Fibroblast of lung (primary cell): ENCODE data around the gene SLC23A2. TPM values are rescaled to one million over a fixed set of nuclear protein-coding genes. Genes with fewer than 3 reads are reported as not detected.

Source experiments
- DNase-seq, 2 donors: peaks; one replicate each; pipeline versions ENCODE4 v3.0.0 to v3.0.0-alpha.2; 2010; ENCODE audit warnings: low read depth in 2 of 2
- H2AFZ ChIP-seq: 2 replicates; pipeline ENCODE4 v1.5.1; 2012; ENCODE audit warnings: low read length, control low read depth, inconsistent platforms
- H3K27ac ChIP-seq: 2 replicates; pipeline ENCODE4 v1.5.1; 2011; ENCODE audit warnings: low read length, control low read depth; ENCODE audit not compliant: insufficient read depth
- H3K27me3 ChIP-seq: 2 replicates; pipeline ENCODE4 v1.5.1; 2011; ENCODE audit warnings: mild to moderate bottlenecking, low read length; ENCODE audit not compliant: control insufficient read depth, insufficient read depth
- H3K36me3 ChIP-seq: 2 replicates; pipeline ENCODE4 v1.5.1; 2011; ENCODE audit warnings: low read length; ENCODE audit not compliant: control insufficient read depth, insufficient read depth
- H3K4me1 ChIP-seq: 2 replicates; pipeline ENCODE4 v1.5.1; 2011; ENCODE audit warnings: low read length; ENCODE audit not compliant: control insufficient read depth, insufficient read depth; ENCODE audit errors: extremely low read depth
- H3K4me2 ChIP-seq: 2 replicates; pipeline ENCODE4 v1.5.1; 2011; ENCODE audit warnings: low read length, control low read depth; ENCODE audit not compliant: insufficient read depth; ENCODE audit errors: extremely low read depth
- H3K4me3 ChIP-seq, 4 experiments: fragments of 200-600 bp in 1 of 4; sonication (generic) in 1 of 4; replicated peaks in 1 of 4; 2 replicates each; pipeline ENCODE4 v1.5.1; 2011 to 2016; ENCODE audit warnings: low read length in 4 of 4, low read depth in 3 of 4, mild to moderate bottlenecking in 3 of 4, control low read depth in 2 of 4, inconsistent platforms in 1 of 4, mixed read lengths in 1 of 4; ENCODE audit not compliant: insufficient read depth in 1 of 4; ENCODE audit errors: control extremely low read depth in 1 of 4
- H3K79me2 ChIP-seq: 2 replicates; pipeline ENCODE4 v1.5.1; 2012; ENCODE audit warnings: mild to moderate bottlenecking, low read length, inconsistent platforms; ENCODE audit not compliant: control insufficient read depth, insufficient read depth
- H3K9ac ChIP-seq: 2 replicates; pipeline ENCODE4 v1.5.1; 2011; ENCODE audit warnings: mild to moderate bottlenecking, low read length, control low read depth; ENCODE audit not compliant: insufficient read depth
- H3K9me3 ChIP-seq: 2 replicates; pipeline ENCODE4 v1.5.1; 2012; ENCODE audit warnings: low read depth, low read length; ENCODE audit not compliant: control insufficient read depth, insufficient read depth
- H4K20me1 ChIP-seq: 2 replicates; pipeline ENCODE4 v1.5.1; 2011; ENCODE audit warnings: low read length; ENCODE audit not compliant: control insufficient read depth, insufficient read depth; ENCODE audit errors: extremely low read depth
- EZH2 ChIP-seq: IDR thresholded peaks from 2 replicates; pipeline ENCODE4 v1.5.1; 2012; ENCODE audit warnings: low read length, control low read depth, mild to moderate bottlenecking; ENCODE audit errors: missing control alignments
- polyA plus RNA-seq, 2 donors: library from polyadenylated mRNA; depleted of rRNA in 1 of 2; stranded (reverse) in 1 of 2; unstranded in 1 of 2; fragments of >200 nt; gene quantifications; 2 replicates each; pipeline ENCODE4 v1.2.1, GENCODE V29; 2011 to 2012; ENCODE audit warnings: missing spikeins in 1 of 2
- total RNA-seq: library from RNA; depleted of rRNA; stranded (reverse); fragments of >200 nt; gene quantifications from 2 replicates; pipeline ENCODE4 v1.2.1, GENCODE V29; 2014
- TF ChIP-seq, protein P1 (sequence below), 2 donors: IDR thresholded peaks in 1 of 2; conservative IDR thresholded peaks in 1 of 2; 1 replicate in 1 of 2; 2 replicates in 1 of 2; pipeline ENCODE4 v1.5.1; 2011 to 2012; ENCODE audit warnings: low read length in 2 of 2, control low read depth in 1 of 2, inconsistent platforms in 1 of 2, low read depth in 1 of 2, mild to moderate bottlenecking in 1 of 2

The SLC23A2 gene
- total and polyA plus RNA-seq, 2 donors (not counting 1 experiment from before 2014, with no cell fraction given) = 12.1 to 17.5 TPM

GRCh38 chr20:4869290-4870193 is 131.8 kb downstream of the SLC23A2 start:
- H3K27ac ChIP-seq = no peak overlapping the region
- no peak overlapping the region for H2AFZ ChIP-seq
- H3K27me3 ChIP-seq = no peaks in the 10 kb centered on the region
- no peaks in the 10 kb centered on the region for H3K36me3 ChIP-seq
- DNase-seq = peak; percentile 13 to 26
- no peaks in the 10 kb centered on the region for H3K79me2 ChIP-seq
- no peaks in the 10 kb centered on the region for H3K9me3 ChIP-seq
- TF ChIP-seq EZH2 = no peak
- TF ChIP-seq, protein P1, sequence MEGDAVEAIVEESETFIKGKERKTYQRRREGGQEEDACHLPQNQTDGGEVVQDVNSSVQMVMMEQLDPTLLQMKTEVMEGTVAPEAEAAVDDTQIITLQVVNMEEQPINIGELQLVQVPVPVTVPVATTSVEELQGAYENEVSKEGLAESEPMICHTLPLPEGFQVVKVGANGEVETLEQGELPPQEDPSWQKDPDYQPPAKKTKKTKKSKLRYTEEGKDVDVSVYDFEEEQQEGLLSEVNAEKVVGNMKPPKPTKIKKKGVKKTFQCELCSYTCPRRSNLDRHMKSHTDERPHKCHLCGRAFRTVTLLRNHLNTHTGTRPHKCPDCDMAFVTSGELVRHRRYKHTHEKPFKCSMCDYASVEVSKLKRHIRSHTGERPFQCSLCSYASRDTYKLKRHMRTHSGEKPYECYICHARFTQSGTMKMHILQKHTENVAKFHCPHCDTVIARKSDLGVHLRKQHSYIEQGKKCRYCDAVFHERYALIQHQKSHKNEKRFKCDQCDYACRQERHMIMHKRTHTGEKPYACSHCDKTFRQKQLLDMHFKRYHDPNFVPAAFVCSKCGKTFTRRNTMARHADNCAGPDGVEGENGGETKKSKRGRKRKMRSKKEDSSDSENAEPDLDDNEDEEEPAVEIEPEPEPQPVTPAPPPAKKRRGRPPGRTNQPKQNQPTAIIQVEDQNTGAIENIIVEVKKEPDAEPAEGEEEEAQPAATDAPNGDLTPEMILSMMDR (conservative IDR thresholded peaks at IDR 0.05 in 1 of 2, IDR thresholded peaks at IDR 0.05 in 1 of 2; ENCODE audit: low read depth in 1 of 2, low read length in 2 of 2) = no peak
- no peaks in the 10 kb centered on the region for H3K4me1 ChIP-seq
- H3K9ac ChIP-seq = no peak overlapping the region
- H4K20me1 ChIP-seq = no peaks in the 10 kb centered on the region
- H3K4me2 ChIP-seq = no peak overlapping the region
- H3K4me3 ChIP-seq = no peak overlapping the region

DNA sequence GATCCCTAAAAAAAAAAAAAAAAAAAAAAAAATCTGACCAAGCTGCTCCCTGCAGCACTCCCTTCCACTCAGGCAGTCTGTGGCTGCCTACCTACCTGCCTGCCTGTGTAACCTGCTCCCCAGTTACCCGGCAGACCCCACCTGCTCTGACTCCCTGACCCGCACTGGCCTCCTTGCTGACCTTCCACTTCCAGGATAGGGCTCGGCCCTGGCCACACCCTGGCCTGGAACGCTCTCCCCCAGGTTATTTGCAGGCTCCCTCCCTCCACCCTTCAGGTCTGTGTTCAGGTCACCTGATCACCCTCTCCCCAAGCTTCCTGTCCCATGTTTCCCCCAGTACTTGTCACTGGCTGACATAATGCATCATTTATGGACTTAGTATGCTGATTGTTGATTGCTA is 134.3 kb downstream of the SLC23A2 start:
- H2AFZ ChIP-seq = no peak overlapping the region
- H3K9me3 ChIP-seq = no peaks in the 10 kb centered on the region
- H3K9ac ChIP-seq = no peak overlapping the region
- DNase-seq = no peak
- H3K27me3 ChIP-seq = no peaks in the 10 kb centered on the region
- no peaks in the 10 kb centered on the region for H3K79me2 ChIP-seq
- no peak overlapping the region for H3K4me2 ChIP-seq
- no peak for TF ChIP-seq EZH2
- TF ChIP-seq, protein P1 (conservative IDR thresholded peaks at IDR 0.05 in 1 of 2, IDR thresholded peaks at IDR 0.05 in 1 of 2; ENCODE audit: low read depth in 1 of 2, low read length in 2 of 2) = no peak
- H4K20me1 ChIP-seq = no peaks in the 10 kb centered on the region
- no peaks in the 10 kb centered on the region for H3K4me1 ChIP-seq
- peaks cover under 1% of the 10 kb centered on the region for H3K36me3 ChIP-seq
- no peak overlapping the region for H3K27ac ChIP-seq
- H3K4me3 ChIP-seq = no peak overlapping the region

DNA sequence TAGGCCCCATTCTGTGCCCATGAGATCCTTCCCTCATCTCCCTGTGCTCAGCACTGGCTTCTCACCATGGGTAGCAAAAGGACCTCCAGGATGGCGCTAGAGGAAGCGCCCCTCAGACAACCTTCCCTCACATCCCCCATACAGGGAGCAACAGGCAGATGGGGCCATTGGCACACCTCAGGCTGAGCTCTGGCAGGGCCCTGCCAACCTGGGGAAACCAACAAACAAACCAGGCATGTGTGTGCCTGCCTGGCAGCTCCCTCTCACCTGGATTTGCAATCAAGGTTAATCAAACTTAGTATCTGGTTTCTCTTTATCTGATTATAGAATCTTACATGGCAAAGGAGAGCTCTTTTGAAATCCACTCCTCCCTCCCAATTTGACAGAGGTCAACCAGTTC is 134.9 kb downstream of the SLC23A2 start:
- H3K4me3 ChIP-seq = no peak overlapping the region
- no peak overlapping the region for H3K4me2 ChIP-seq
- H2AFZ ChIP-seq = no peak overlapping the region
- DNase-seq = no peak
- TF ChIP-seq, protein P1 (conservative IDR thresholded peaks at IDR 0.05 in 1 of 2, IDR thresholded peaks at IDR 0.05 in 1 of 2; ENCODE audit: low read depth in 1 of 2, low read length in 2 of 2) = no peak
- TF ChIP-seq EZH2 = no peak
- H3K36me3 ChIP-seq = peaks cover 3% of the 10 kb centered on the region
- no peak overlapping the region for H3K9ac ChIP-seq
- no peaks in the 10 kb centered on the region for H3K4me1 ChIP-seq
- H3K27ac ChIP-seq = no peak overlapping the region
- no peaks in the 10 kb centered on the region for H3K27me3 ChIP-seq
- no peaks in the 10 kb centered on the region for H3K79me2 ChIP-seq
- no peaks in the 10 kb centered on the region for H4K20me1 ChIP-seq
- H3K9me3 ChIP-seq = no peaks in the 10 kb centered on the region
